HG03460 (cell line): Measurements from ENCODE around the gene PMF1.
"Not testable (repeated sequence)": the region's sequence is repeated elsewhere in the genome, so short reads cannot be mapped to it uniquely, and the experiment has no call there.

Experiments used
- ATAC-seq: cut with Tn5 transposase; IDR thresholded peaks from one replicate; pipeline ENCODE4 v1.9.1; 2021; ENCODE audit not compliant: unreplicated experiment

PMF1 gene

GRCh38 chr1:156195853-156196252 is 17.0 kb upstream of the PMF1 start:
- no peak for ATAC-seq

- no peak for ATAC-seq
Measured at GRCh38 chr1:156196445-156196844, 16.4 kb upstream of the PMF1 start.

- no peak for ATAC-seq
Measured at GRCh38 chr1:156198831-156199349, 13.9 kb upstream of the PMF1 start.

GRCh38 chr1:156200044-156200443 is 12.8 kb upstream of the PMF1 start:
- ATAC-seq: no peak

- ATAC-seq: no peak
Measured at GRCh38 chr1:156203331-156203730, 9.5 kb upstream of the PMF1 start.

GRCh38 chr1:156204686-156205085 is 8.1 kb upstream of the PMF1 start:
- no peak for ATAC-seq

- ATAC-seq: no peak
Measured at GRCh38 chr1:156211243-156211642, 1.6 kb upstream of the PMF1 start.

GRCh38 chr1:156212130-156212529 is 677 bp upstream of the PMF1 start:
- no peak for ATAC-seq

- ATAC-seq: no peak
Measured at GRCh38 chr1:156213644-156213966, 798 bp downstream of the PMF1 start.

- ATAC-seq: no peak
Measured at GRCh38 chr1:156214024-156214748, 1.4 kb downstream of the PMF1 start.

GRCh38 chr1:156216361-156217086 is 3.7 kb downstream of the PMF1 start:
- not testable (repeated sequence) for ATAC-seq

- no peak for ATAC-seq
Measured at GRCh38 chr1:156217871-156218270, 5.1 kb downstream of the PMF1 start.

GRCh38 chr1:156220226-156220625 is 7.4 kb downstream of the PMF1 start:
- no peak for ATAC-seq

- ATAC-seq: no peak
Measured at GRCh38 chr1:156221986-156222692, 9.3 kb downstream of the PMF1 start.

GRCh38 chr1:156225677-156226014 is 12.8 kb downstream of the PMF1 start:
- ATAC-seq: no peak

GRCh38 chr1:156226116-156226538 is 13.3 kb downstream of the PMF1 start:
- peak; percentile 59 for ATAC-seq

- no peak for ATAC-seq
Measured at GRCh38 chr1:156226782-156227181, 14.0 kb downstream of the PMF1 start.

- ATAC-seq: no peak
Measured at GRCh38 chr1:156228501-156228900, 15.7 kb downstream of the PMF1 start.

- no peak for ATAC-seq
Measured at GRCh38 chr1:156229809-156230472, 17.1 kb downstream of the PMF1 start.

- no peak for ATAC-seq
Measured at GRCh38 chr1:156230473-156230837, 17.6 kb downstream of the PMF1 start.

- ATAC-seq: no peak
Measured at GRCh38 chr1:156232201-156232894, 19.5 kb downstream of the PMF1 start.
